ENCODE measurements around the gene TMEM107. TPM values are rescaled to one million over a fixed set of nuclear protein-coding genes. Genes with fewer than 3 reads are reported as not detected.

Gene TMEM107
- total RNA-seq = 27.4 and 35.0 TPM in 2 replicates

DNA sequence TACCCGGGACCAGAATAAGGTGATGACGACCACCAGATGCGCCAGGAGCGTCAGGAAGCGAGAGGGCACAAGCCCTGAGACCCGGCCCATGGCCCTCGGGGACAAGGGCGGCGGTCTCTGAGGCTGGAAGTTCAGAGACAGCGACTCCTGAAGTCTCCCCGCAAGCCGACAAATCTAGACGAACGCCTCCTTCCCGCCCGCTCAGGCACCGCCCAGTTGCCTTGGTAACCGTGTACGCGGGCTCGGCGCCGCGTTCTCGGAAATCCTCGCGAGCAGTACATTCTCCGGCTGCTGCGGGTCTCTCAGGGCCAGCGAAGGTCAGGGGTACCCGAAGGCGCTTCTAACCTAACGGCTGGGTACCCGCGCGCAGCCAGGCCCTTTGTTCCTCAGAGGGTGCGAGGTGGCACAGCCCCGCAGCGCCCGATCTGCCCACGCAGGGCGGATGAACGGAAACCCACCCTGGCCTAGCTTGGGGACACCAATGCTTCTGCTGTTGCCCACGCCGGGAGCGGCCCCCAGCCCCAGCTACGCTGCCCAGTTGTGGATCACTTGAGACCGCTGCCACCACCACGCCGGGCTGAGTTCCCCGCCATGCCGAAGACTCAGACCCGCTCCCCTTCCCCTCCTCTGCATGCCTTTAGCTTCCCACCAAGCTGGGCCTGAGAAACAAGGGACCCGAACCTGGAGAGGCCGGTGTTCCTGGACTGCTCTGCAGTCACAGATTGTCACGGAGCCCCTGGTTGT, at the start of gene TMEM107:
Gene TMEM107, minus strand, starts transcription at position 184 of the 744 bp plus-strand sequence. Its CDS starts 94 bp downstream, at position 90.

DNA sequence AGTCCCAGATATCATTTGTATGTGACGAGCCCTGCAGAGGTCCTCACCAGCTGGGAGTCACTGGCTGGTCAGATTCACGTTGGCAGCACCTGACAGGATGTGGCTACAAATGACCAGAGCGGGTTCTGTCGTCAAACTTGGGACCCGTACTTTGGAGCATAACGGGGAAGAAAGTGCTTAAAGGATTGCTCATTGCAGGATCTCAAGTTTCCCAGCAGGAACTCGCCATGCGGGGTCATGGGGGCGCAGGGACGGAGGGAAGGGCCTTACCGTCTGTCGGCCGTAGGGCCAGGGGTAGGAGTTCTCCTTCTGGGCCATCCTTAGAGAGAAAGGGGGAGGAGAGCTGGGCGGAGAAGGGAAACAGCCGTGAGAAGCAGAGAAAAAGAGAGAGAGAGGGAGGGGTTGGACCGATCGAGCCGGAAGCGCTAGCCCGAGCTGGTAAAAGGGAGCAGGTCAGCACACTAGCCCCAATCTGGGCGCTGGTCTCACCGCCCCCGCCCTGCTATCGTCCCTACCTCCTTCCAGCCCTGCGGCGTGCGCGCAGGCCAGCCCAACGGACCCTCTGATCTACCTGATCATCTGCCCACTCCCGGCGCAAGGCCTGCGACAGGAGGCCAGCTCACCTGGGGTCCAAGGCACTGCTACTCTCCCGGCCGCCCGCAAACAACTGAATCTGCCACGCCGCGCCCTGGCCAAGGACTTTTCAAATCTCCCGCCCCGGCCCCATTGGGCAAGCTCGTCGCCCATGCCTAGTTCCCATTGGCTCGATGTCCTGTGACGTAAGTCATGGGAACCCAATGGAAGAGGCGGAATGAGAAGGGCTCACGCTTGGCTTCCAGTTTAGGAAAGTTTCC, 34.0 kb upstream of the TMEM107 start, which contains the start of gene AURKB:
Gene AURKB, minus strand, starts transcription at position 669 of the 854 bp plus-strand sequence. Its CDS starts 351 bp downstream, at position 318.

DNA sequence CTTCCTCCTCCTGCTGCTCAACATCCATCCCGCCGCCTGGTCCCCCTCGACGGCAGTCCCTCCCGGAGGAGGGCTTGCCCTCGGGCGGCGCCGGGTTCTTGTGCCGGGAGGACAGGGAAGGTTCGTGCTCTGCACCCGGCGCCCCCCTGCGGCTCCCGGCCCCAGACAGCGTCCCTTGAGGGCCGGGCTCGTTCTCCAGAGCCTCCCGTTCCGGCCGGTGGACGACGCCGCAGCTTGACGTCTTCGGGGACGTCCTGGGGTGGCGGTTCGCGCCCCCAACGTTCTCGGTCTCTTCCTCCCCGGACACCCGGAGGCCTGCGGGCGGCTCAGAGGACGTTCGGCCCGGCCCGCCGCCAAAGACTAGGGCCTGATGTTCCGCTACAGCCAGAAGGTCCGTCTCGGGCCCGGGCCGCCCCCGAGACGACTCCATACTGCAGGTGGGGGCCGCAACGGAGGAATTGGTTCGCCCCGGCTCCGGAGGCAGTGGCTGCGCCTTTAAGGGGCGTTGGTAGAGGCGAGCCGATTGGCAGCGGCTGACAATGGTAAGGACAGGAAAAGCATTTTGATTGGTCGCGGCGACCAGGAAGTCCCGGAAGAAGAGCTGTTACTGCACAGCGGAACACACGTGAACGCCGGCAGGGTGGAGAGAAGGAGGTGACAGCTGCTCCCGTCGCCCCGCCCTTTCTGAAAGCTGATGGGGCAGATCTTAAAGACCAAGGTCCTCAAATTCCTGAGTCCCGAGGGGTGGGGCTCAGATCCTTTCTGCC, 13.7 kb upstream of the TMEM107 start, which contains the start of gene BORCS6:
Gene BORCS6, minus strand, starts transcription at position 470 of the 767 bp plus-strand sequence. Its CDS starts 40 bp downstream, at position 430.

DNA sequence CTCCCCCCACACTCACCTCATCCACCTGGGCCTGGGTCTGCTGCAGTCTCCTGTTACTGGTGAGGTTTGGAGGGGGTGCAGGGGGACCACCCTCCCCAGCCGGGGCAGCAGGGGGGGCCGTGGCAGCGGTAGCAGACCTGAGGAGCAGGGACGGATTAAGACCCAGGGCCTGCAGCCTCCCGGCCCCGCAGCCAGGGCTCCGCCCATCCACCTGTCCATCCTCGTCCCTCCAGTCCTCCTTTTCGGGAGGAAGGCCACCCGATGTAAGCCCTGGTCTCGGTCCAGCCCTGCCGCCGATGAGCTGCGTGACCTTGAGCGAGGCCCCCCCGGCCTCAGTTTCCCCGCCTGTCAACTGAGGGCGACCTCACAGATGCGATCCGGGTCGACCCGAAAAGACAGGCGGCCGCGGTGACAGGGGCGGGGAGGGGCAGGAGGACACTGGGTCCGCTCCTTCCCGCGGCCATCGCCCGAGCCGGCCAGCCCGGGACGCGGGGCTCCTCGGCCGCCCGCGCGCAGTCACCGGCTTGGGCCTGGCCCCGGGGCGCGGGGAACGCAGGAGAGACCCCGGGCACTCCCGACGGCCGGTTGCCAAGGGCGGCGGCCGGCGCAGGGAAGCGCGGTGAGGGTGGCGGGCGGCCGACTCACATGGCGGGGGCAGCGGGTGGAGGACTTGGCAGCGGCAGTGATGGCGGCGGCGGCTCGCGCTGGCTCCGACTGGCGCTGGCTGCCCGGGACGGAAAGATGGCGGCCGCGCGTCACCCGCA, 13.8 kb downstream of the TMEM107 start, which contains the start of gene VAMP2:
Gene VAMP2, minus strand, starts transcription at position 716 of the 764 bp plus-strand sequence. Its CDS starts 69 bp downstream, at position 647.

DNA sequence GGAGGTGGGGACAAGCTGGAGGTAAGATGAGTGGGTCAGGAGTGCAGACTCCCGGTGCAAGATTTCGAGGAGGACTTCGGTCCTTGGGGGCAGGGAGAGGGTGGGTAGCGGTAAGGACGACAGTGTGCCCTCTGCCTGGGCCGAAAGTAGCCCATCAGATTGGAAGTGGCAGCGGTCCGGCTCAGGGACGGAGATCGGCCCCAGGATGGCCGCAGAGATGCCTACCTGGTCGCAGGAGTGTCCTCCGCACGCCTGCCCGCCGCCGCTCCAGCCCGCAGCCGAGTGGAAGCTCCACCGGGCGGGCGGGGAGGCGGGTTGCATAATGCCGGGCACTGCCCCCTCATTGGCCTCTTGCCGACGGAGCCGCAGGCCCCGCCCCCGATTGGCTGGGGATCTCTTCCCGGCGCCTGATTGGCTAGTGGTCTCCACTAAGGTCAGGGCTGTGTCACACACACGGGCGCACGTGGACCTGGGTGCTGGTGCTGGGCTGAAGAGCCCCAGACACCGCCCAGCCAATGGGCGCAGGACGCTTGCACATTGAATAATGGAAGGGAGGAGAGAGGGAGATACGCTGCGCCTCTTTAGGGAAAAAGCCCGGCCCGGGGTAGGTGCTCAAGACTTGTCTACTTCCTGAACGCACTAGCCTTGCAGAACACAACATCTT, 23.9 kb downstream of the TMEM107 start, which contains the start of gene PER1:
Gene PER1, minus strand, starts transcription at position 293 of the 664 bp plus-strand sequence. CDS start 1,698 bp downstream, outside the sequence.

DNA sequence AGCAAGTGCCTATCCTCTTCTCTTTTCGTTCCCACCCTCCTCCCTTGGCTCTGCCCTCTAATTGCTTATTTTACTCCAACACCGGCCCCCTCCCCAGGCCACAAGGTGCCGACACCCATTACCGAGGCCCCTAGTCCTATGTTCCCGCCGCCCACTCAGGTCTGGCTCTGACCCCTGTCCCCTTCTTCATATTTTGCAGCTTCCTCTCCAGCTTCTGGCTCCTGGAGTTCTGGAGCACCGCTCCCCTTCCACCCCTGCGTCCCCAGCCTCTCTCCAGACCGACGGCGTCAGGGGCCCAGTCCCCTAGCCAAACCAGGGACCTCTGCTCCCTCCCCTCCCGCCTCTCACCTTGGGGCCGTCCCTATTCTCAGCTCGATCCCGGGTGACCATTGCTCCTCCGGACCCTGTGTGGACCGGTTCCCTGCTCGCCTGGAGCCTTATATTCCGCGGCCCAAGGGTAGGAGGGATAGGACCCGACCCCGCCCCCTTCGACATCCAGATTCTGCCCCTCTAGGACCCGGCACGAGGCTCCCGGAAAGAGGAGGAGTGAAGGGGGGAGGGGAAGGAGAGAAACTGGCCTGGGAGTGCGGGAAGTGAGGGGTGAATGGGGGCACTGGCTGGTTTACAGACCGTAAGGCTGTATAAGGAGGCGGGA, 52.4 kb downstream of the TMEM107 start, which contains the start of gene HES7:
Gene HES7, minus strand, starts transcription at position 412 of the 655 bp plus-strand sequence. Its CDS starts 22 bp downstream, at position 390.

Other genes with a start within 250 kb of the TMEM107 start
- gene KCNAB3, start 246.5 kb downstream of the TMEM107 start, total RNA-seq = 0.13 and 0.25 TPM in 2 replicates
- 51.5 and 60.6 TPM in 2 replicates for gene TRAPPC1, start 244.4 kb downstream of the TMEM107 start, total RNA-seq
- 21.5 and 30.1 TPM in 2 replicates for gene CNTROB, start 244.2 kb downstream of the TMEM107 start, total RNA-seq
- gene GUCY2D, start 173.8 kb downstream of the TMEM107 start, total RNA-seq = not detected in 2 replicates
- not detected in 2 replicates for gene ALOX15B, start 137.3 kb downstream of the TMEM107 start, total RNA-seq
- not detected in 2 replicates for gene ALOX12B, start 88.7 kb downstream of the TMEM107 start, total RNA-seq
- gene ALOXE3, start 57.9 kb downstream of the TMEM107 start, total RNA-seq = not detected in 2 replicates
- 0.12 TPM in 1 of 2 replicates, not detected in the other for gene HES7, start 52.3 kb downstream of the TMEM107 start, total RNA-seq
- gene PER1, start 24.0 kb downstream of the TMEM107 start, total RNA-seq = 9.4 and 10.9 TPM in 2 replicates
- gene VAMP2, start 13.4 kb downstream of the TMEM107 start, total RNA-seq = 7.1 and 10.4 TPM in 2 replicates
- gene BORCS6, start 13.8 kb upstream of the TMEM107 start, total RNA-seq = 6.1 and 7.4 TPM in 2 replicates
- 9.6 and 18.8 TPM in 2 replicates for gene AURKB, start 34.2 kb upstream of the TMEM107 start, total RNA-seq
- gene CTC1, start 71.7 kb upstream of the TMEM107 start, total RNA-seq = 4.5 and 5.0 TPM in 2 replicates
- 10.3 and 14.8 TPM in 2 replicates for gene PFAS, start 72.9 kb upstream of the TMEM107 start, total RNA-seq
- gene RANGRF, start 112.3 kb upstream of the TMEM107 start, total RNA-seq = 6.5 and 9.2 TPM in 2 replicates
- gene SLC25A35, start 119.0 kb upstream of the TMEM107 start, total RNA-seq = 0.62 and 0.92 TPM in 2 replicates
- 0.79 and 2.1 TPM in 2 replicates for gene ARHGEF15, start 133.9 kb upstream of the TMEM107 start, total RNA-seq
- gene ODF4, start 163.5 kb upstream of the TMEM107 start, total RNA-seq = not detected in 2 replicates
- gene RPL26, start 206.8 kb upstream of the TMEM107 start, total RNA-seq = 3,211 and 3,528 TPM in 2 replicates
- gene RNF222, start 221.4 kb upstream of the TMEM107 start, total RNA-seq = not detected in 2 replicates